IgD-negative memory B cell (primary cell): ENCODE measurements around the gene ERP44. TPM values are rescaled to one million over a fixed set of nuclear protein-coding genes. Genes with fewer than 3 reads are reported as not detected.
"Not testable (repeated sequence)": the region's sequence is repeated elsewhere in the genome, so short reads cannot be mapped to it uniquely, and the experiment has no call there.

ENCODE experiments used
- H3K27ac Mint-ChIP-seq, 3 donors: one replicate each; pipeline ENCODE4 v1.8.0; 2020 to 2022; ENCODE audit warnings: mild to moderate bottlenecking in 3 of 3, mixed read lengths in 3 of 3, moderate library complexity in 1 of 3
- H3K27me3 Mint-ChIP-seq: one replicate; pipeline ENCODE4 v1.8.0; 2021; ENCODE audit warnings: mixed read lengths
- H3K36me3 Mint-ChIP-seq: one replicate; pipeline ENCODE4 v1.8.0; 2020; ENCODE audit warnings: mild to moderate bottlenecking, mixed read lengths
- H3K4me1 Mint-ChIP-seq, 3 donors: one replicate each; pipeline ENCODE4 v1.8.0; 2020 to 2022; ENCODE audit warnings: mixed read lengths in 3 of 3, mild to moderate bottlenecking in 1 of 3
- H3K4me3 Mint-ChIP-seq, 4 donors: one replicate each; pipeline ENCODE4 v1.8.0; 2020 to 2022; ENCODE audit warnings: mild to moderate bottlenecking in 4 of 4, mixed read lengths in 4 of 4, moderate library complexity in 3 of 4
- H3K9me3 Mint-ChIP-seq, 3 donors: one replicate each; pipeline ENCODE4 v1.8.0; 2020 to 2021; ENCODE audit warnings: mixed read lengths in 3 of 3, mild to moderate bottlenecking in 1 of 3
- polyA plus RNA-seq: library from polyadenylated mRNA; unstranded; fragments of 300-500 nt; fragmentation: Illumina TruSeq; gene quantifications from one replicate; pipeline ENCODE4 v1.2.3, GENCODE V29; 2021

Gene ERP44
- polyA plus RNA-seq, 1 donor from 2014 or later = 45.3 TPM

DNA sequence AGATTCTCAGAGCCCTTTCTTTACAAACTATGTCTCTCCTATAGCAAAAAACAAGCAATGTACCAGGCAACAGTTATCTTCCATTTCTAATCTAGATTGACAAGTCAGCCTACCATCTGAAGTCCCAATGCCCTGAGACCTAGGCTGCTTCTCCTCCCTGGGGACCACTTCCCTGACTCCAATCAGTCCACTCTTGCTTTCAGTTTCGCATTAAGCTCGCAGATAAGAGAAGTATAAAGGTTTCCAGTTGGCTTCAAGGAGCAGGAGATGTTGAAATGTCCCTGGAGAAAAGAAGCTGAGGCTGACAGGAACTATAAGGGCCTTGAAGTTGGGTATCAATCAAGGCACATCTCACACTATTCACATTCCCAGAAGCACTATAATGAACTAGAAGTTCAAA is 32.3 kb downstream of the ERP44 start:
- Mint-ChIP-seq H3K27ac (peak overlapping the region in 1 of 3 donors; percentile 73), H3K36me3 (peaks cover 1% of the 10 kb centered on the region), H3K4me1 (peaks cover 19 to 31% (median 26%) of the 10 kb centered on the region in 3 donors), H3K4me3 (peak overlapping the region in 1 of 4 donors; percentile 35), H3K9me3 (no peaks in the 10 kb centered on the region), H3K27me3 (no peaks in the 10 kb centered on the region)

GRCh38 chr9:100064872-100065581 is 33.8 kb downstream of the ERP44 start:
- no peaks in the 10 kb centered on the region for H3K9me3 Mint-ChIP-seq
- H3K4me1 Mint-ChIP-seq = peaks cover 16 to 31% (median 24%) of the 10 kb centered on the region in 3 donors
- H3K27ac Mint-ChIP-seq = no peak overlapping the region
- peaks cover 4% of the 10 kb centered on the region for H3K36me3 Mint-ChIP-seq
- no peak overlapping the region for H3K4me3 Mint-ChIP-seq
- H3K27me3 Mint-ChIP-seq = no peaks in the 10 kb centered on the region

DNA sequence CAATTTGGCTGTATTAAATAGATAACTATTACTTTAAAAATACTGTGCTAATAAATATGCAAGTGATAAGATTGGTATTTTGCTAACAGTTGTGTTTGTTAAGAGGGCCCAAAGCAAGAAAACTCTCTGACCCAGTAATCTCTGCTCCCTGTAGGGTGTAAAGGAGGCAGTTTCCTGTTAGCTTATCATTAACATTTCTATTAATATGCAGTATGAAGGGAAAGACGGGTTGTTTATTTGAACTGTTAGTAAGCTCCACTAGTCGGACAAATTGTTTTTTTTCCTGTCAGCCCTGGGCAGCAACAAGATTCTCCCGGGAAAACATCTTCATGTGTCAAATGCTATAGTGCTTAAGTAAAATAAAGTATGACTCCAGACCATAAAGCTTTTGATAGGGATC is 35.6 kb downstream of the ERP44 start:
- H3K9me3 Mint-ChIP-seq = no peaks in the 10 kb centered on the region
- H3K27me3 Mint-ChIP-seq = no peaks in the 10 kb centered on the region
- H3K4me3 Mint-ChIP-seq = no peak overlapping the region
- peaks cover 30 to 45% (median 39%) of the 10 kb centered on the region in 3 donors for H3K4me1 Mint-ChIP-seq
- peaks cover 5% of the 10 kb centered on the region for H3K36me3 Mint-ChIP-seq
- H3K27ac Mint-ChIP-seq = peak overlapping the region in 1 of 3 donors; percentile 14

GRCh38 chr9:100062683-100063082 is 36.1 kb downstream of the ERP44 start:
- H3K27ac Mint-ChIP-seq = not testable (repeated sequence)

GRCh38 chr9:100058699-100059579 is 39.9 kb downstream of the ERP44 start:
- Mint-ChIP-seq H3K9me3 (no peaks in the 10 kb centered on the region), H3K36me3 (peaks cover 7% of the 10 kb centered on the region), H3K27me3 (no peaks in the 10 kb centered on the region), H3K27ac (peak overlapping the region; percentile 0 to 80 (median 5)), H3K4me3 (peak overlapping the region; percentile 2 to 82 (median 54)), H3K4me1 (peaks cover 29 to 42% (median 31%) of the 10 kb centered on the region in 3 donors)

More at GRCh38 chr9:100062683-100063082, 36.1 kb downstream of the ERP44 start:
- peaks cover 33 to 46% (median 40%) of the 10 kb centered on the region in 3 donors for H3K4me1 Mint-ChIP-seq
- not testable (repeated sequence) for H3K27me3 Mint-ChIP-seq, H3K36me3 Mint-ChIP-seq, H3K4me3 Mint-ChIP-seq, H3K9me3 Mint-ChIP-seq

- peaks cover 24 to 40% (median 24%) of the 10 kb centered on the region in 3 donors for H3K4me1 Mint-ChIP-seq
- H3K27ac Mint-ChIP-seq = no peak overlapping the region
- no peaks in the 10 kb centered on the region for H3K9me3 Mint-ChIP-seq
- H3K4me3 Mint-ChIP-seq = no peak overlapping the region
- H3K27me3 Mint-ChIP-seq = no peaks in the 10 kb centered on the region
- peaks cover 7% of the 10 kb centered on the region for H3K36me3 Mint-ChIP-seq
Observed at GRCh38 chr9:100057624-100058023, 41.2 kb downstream of the ERP44 start.

- H3K27ac Mint-ChIP-seq = no peak overlapping the region
- H3K36me3 Mint-ChIP-seq = peaks cover 7% of the 10 kb centered on the region
- H3K27me3 Mint-ChIP-seq = no peaks in the 10 kb centered on the region
- peaks cover 28 to 44% (median 28%) of the 10 kb centered on the region in 3 donors for H3K4me1 Mint-ChIP-seq
- H3K4me3 Mint-ChIP-seq = no peak overlapping the region
- H3K9me3 Mint-ChIP-seq = no peaks in the 10 kb centered on the region
Observed at GRCh38 chr9:100056561-100056960, 42.2 kb downstream of the ERP44 start.

DNA sequence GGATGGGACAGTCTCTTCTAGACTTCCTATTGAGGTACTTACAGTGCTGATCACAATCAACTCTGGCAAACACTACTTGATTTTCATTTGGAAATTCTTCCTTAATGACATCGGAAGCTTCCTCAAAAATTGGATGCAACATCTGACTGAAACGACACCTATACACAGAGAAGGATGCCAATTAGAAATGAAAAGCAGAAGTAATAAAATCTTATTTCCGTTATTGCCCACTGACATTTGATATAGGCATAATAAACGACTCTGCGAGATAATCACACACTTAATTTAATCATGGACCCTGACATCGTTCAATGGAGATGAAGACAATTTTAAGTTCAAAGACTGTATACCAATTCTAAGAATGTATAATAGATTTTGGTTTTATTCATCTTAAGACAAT is 46.4 kb downstream of the ERP44 start:
- no peak overlapping the region for H3K27ac Mint-ChIP-seq
- H3K27me3 Mint-ChIP-seq = no peaks in the 10 kb centered on the region
- no peak overlapping the region for H3K4me3 Mint-ChIP-seq
- peaks cover 9 to 28% (median 14%) of the 10 kb centered on the region in 3 donors for H3K4me1 Mint-ChIP-seq
- peaks cover 12% of the 10 kb centered on the region for H3K36me3 Mint-ChIP-seq
- H3K9me3 Mint-ChIP-seq = no peaks in the 10 kb centered on the region

- peaks cover 13% of the 10 kb centered on the region for H3K36me3 Mint-ChIP-seq
- no peak overlapping the region for H3K4me3 Mint-ChIP-seq
- no peaks in the 10 kb centered on the region for H3K27me3 Mint-ChIP-seq
- H3K4me1 Mint-ChIP-seq = peaks cover 11 to 27% (median 16%) of the 10 kb centered on the region in 3 donors
- H3K9me3 Mint-ChIP-seq = no peaks in the 10 kb centered on the region
- H3K27ac Mint-ChIP-seq = no peak overlapping the region
Observed at GRCh38 chr9:100049551-100049950, 49.2 kb downstream of the ERP44 start.

DNA sequence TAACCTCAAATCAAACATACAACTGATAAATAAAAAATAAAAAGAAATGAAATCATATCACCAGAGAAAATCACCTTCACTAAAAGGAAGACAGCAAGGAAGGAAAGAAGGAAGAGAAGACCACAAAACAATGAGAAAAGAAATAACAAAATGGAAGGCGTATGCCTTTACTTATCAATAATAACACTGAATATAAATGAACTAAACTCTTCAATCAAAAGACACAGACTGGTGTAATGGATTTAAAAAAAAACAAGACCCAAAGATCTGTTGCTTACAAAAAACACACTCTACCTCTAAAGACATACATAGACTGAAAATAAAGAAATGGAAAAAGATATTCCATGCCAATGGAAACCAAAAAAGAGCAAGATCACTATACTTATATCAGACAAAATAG is 60.3 kb downstream of the ERP44 start:
- peak overlapping the region in 1 of 4 donors; percentile 3 for H3K4me3 Mint-ChIP-seq
- no peaks in the 10 kb centered on the region for H3K27me3 Mint-ChIP-seq
- peaks cover 0 to 11% (median 0%) of the 10 kb centered on the region in 3 donors for H3K9me3 Mint-ChIP-seq
- peaks cover 20% of the 10 kb centered on the region for H3K36me3 Mint-ChIP-seq
- peak overlapping the region in 1 of 3 donors; percentile 29 for H3K27ac Mint-ChIP-seq
- H3K4me1 Mint-ChIP-seq = peaks cover 24 to 37% (median 29%) of the 10 kb centered on the region in 3 donors

DNA sequence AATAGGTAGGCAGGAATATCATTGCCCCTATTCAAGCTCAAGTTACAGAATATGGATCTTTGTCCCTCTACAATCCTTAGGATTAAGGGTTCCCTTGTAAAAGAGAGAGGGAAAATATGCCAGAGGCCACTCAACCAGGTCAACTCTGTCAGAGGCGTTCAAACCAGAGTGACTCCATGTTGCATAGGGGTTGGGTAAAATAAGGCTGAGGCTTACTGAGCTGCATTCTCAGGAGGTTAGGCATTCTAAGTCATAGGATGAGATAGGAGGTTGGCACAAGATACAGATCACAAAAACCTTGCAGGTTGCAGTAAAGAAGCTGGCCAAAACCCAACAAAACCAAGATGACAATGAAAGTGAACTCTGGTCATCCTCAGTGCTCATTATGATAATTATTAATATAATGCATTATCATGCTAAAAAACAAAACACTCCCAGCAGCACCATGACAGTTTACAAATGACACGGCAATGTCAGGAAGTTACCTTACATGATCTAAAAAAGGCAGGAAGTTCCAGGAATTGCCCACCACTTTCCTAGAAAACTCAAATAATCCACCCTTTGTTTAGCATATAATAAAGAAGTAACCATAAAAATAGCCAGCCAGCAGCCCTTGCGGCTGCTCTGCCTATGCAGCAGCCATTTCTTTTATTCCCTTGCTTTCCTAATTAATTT is 64.8 kb downstream of the ERP44 start:
- Mint-ChIP-seq H3K27ac (no peak overlapping the region), H3K36me3 (peaks cover 8% of the 10 kb centered on the region), H3K27me3 (no peaks in the 10 kb centered on the region), H3K4me3 (no peak overlapping the region), H3K9me3 (peaks cover 0 to 6% (median 0%) of the 10 kb centered on the region in 3 donors), H3K4me1 (peaks cover 23 to 31% (median 25%) of the 10 kb centered on the region in 3 donors)

GRCh38 chr9:100030548-100030947 is 68.3 kb downstream of the ERP44 start:
- H3K4me3 Mint-ChIP-seq = no peak overlapping the region
- H3K27ac Mint-ChIP-seq = peak overlapping the region in 1 of 3 donors; percentile 90
- H3K4me1 Mint-ChIP-seq = peaks cover 17 to 20% (median 18%) of the 10 kb centered on the region in 3 donors
- H3K9me3 Mint-ChIP-seq = no peaks in the 10 kb centered on the region
- no peaks in the 10 kb centered on the region for H3K27me3 Mint-ChIP-seq
- no peaks in the 10 kb centered on the region for H3K36me3 Mint-ChIP-seq

- Mint-ChIP-seq H3K36me3 (no peaks in the 10 kb centered on the region), H3K4me3 (no peak overlapping the region), H3K27me3 (no peaks in the 10 kb centered on the region), H3K4me1 (peaks cover 14 to 20% (median 16%) of the 10 kb centered on the region in 3 donors), H3K9me3 (no peaks in the 10 kb centered on the region), H3K27ac (no peak overlapping the region)
Observed at GRCh38 chr9:100029251-100029650, 69.5 kb downstream of the ERP44 start.

- H3K9me3 Mint-ChIP-seq = no peaks in the 10 kb centered on the region
- H3K4me1 Mint-ChIP-seq = peaks cover 14 to 20% (median 16%) of the 10 kb centered on the region in 3 donors
- peaks cover 2% of the 10 kb centered on the region for H3K36me3 Mint-ChIP-seq
- H3K4me3 Mint-ChIP-seq = no peak overlapping the region
- peak overlapping the region in 1 of 3 donors; percentile 7 for H3K27ac Mint-ChIP-seq
- no peaks in the 10 kb centered on the region for H3K27me3 Mint-ChIP-seq
Observed at GRCh38 chr9:100028201-100028784, 70.5 kb downstream of the ERP44 start.
